ENCODE data around the gene CLDND2. TPM values are rescaled to one million over a fixed set of nuclear protein-coding genes. Genes with fewer than 3 reads are reported as not detected.

The CLDND2 gene, protein sequence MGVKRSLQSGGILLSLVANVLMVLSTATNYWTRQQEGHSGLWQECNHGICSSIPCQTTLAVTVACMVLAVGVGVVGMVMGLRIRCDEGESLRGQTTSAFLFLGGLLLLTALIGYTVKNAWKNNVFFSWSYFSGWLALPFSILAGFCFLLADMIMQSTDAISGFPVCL
- polyA plus RNA-seq (2012; rRNA removed): 0.26 TPM in 1 of 2 replicates, not detected in the other
- polyA plus RNA-seq (2012; cell fraction: cytosol; rRNA removed): 0.22 TPM in 2 replicates
- 0.32 and 0.48 TPM in 2 replicates for polyA plus RNA-seq (2012; cell fraction: nucleus; rRNA removed)

DNA sequence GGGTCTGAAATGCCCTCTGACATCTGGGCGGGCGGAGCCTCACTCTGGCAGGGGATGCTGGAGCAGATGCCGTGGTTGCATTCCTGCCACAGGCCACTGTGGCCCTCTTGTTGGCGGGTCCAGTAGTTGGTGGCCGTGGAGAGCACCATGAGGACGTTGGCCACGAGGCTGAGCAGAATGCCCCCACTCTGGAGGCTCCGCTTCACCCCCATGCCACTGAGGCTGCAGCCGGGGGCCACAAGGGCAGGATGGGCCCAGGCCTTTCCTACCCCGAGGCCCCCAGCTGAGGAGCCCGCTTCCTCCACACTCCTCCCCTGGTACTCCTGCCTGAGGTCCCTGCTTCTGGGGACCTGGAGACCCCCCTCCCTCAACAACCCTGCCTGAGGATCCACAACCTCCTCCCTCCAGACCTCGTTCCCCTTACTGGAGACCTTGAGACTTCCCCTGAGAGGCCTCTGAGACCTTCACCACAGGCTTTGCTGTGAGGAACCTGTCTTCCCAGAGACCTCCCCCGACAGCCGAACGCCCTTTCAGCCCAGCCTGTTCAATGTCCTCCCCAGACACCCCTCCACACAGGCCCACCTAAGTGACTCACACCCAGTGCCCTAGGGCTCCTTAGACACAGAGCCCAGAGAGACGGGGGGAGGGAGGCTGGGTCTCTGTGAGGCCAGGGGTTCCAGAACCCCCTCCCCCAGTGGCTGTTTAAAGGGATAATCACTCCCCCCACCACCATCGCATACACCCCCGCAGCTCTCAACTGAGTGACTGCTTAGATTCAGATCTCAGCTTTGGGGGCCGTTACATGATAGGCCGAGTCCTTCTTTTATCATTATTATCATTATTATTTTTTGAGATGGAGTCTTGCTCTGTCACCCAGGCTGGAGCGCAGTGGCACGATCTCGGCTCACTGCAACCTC, at the start of gene CLDND2:
TSS of gene CLDND2 (minus strand) at position 638 of the 917 bp plus-strand sequence. CDS start at position 212, 426 bp downstream.
- DNase-seq: no peak
- Histone ChIP-seq H4K20me1 (ENCODE audit: insufficient read depth) (no peaks in the 10 kb centered on the region), H3K4me2 (peak within 1 kb of the TSS; percentile 92), H3K27me3 (ENCODE audit: insufficient read depth) (peaks cover 19% of the 10 kb centered on the region; the same call in 1 of the 2 replicates), H3K9me2 (no peaks in the 10 kb centered on the region), H3K27ac (ENCODE audit: low read depth in 2 of 2, low read length in 1 of 2) (peak within 1 kb of the TSS; percentile 60 to 94), H3K9me3 (no peaks in the 10 kb centered on the region), H3K36me3 (replicated peaks in 1 of 2; ENCODE audit: control insufficient read depth in 1 of 2, insufficient read depth in 2 of 2, low read length in 1 of 2) (no peaks in the 10 kb centered on the region), H3K79me2 (ENCODE audit: insufficient read depth) (peaks cover 6% of the 10 kb centered on the region), H3F3A (replicated peaks; ENCODE audit: insufficient read depth) (no peaks in the 10 kb centered on the region), H3K9ac (peak within 1 kb of the TSS; percentile 75), H2AFZ (ENCODE audit: low read depth) (peak within 1 kb of the TSS; percentile 73; the same call in 1 of the 2 replicates), H3K4me1 (ENCODE audit: control insufficient read depth in 1 of 2, insufficient read depth in 2 of 2, low read depth in 1 of 2, low read length in 1 of 2) (peaks cover 6 to 21% of the 10 kb centered on the region in 2 experiments; a peak in 3 of 4 replicates), H3K4me3 (ENCODE audit: low read depth in 2 of 2, low read length in 1 of 2) (peak within 1 kb of the TSS; percentile 77 to 80)
- CTCF ChIA-PET: interaction anchor here (1.3 to 1.5 kb wide), 2 partner anchors 11 to 28 kb away, joined by 3 to 5 read pairs; no protein-coding TSS in a partner anchor
- 96% methylated on average over 12 of the region's 23 CpGs for WGBS (ENCODE audit: low lambda C conversion rate)
- TF ChIP-seq, protein P1, sequence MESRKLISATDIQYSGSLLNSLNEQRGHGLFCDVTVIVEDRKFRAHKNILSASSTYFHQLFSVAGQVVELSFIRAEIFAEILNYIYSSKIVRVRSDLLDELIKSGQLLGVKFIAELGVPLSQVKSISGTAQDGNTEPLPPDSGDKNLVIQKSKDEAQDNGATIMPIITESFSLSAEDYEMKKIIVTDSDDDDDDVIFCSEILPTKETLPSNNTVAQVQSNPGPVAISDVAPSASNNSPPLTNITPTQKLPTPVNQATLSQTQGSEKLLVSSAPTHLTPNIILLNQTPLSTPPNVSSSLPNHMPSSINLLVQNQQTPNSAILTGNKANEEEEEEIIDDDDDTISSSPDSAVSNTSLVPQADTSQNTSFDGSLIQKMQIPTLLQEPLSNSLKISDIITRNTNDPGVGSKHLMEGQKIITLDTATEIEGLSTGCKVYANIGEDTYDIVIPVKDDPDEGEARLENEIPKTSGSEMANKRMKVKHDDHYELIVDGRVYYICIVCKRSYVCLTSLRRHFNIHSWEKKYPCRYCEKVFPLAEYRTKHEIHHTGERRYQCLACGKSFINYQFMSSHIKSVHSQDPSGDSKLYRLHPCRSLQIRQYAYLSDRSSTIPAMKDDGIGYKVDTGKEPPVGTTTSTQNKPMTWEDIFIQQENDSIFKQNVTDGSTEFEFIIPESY (IDR thresholded peaks at IDR 0.05; ENCODE audit: borderline replicate concordance, low read depth): no peak
- POLR2A ChIA-PET: interaction anchor here (1.5 kb wide), 1 partner anchor 29 kb away, joined by 7 read pairs; no protein-coding TSS in a partner anchor

DNA sequence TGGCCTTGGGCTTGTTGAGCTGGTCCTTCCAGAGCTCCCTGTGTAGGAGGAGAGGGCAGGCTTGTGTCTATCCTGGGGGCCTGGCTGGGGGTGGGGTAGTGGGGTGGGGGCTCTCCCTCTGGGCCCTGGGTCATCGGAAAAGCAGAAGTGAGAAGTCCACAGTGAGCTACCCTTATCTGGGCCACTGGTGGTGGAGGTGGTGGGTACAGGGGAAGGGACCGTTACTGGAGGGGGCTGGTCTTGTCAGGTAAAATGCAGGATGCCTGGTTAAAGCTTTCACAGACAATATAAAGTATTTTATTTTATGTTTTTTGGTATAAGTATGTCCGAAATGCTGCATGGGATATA, 49.0 kb upstream of the CLDND2 start:
- no peaks in the 10 kb centered on the region for H3K36me3 ChIP-seq (replicated peaks in 1 of 2; ENCODE audit: control insufficient read depth in 1 of 2, insufficient read depth in 2 of 2, low read length in 1 of 2)
- H3K9ac ChIP-seq: no peak overlapping the region
- ChIA-PET CTCF (interaction anchor here (0.6 to 2.2 kb wide), 4 partner anchors 19 to 721 kb away, joined by 3 to 9 read pairs (median 4); no protein-coding TSS in a partner anchor), POLR2A (no interaction called here)
- no peaks in the 10 kb centered on the region for H3K9me2 ChIP-seq
- H3K79me2 ChIP-seq (ENCODE audit: insufficient read depth): no peaks in the 10 kb centered on the region
- no peaks in the 10 kb centered on the region for H4K20me1 ChIP-seq (ENCODE audit: insufficient read depth)
- TF ChIP-seq GABPA (IDR thresholded peaks at IDR 0.05; ENCODE audit: low read depth): no peak
- TF ChIP-seq RAD21 (IDR thresholded peaks at IDR 0.05; ENCODE audit: low read length): no peak
- TF ChIP-seq ELF1 (IDR thresholded peaks at IDR 0.05): no peak
- no peak for TF ChIP-seq FOXM1 (IDR thresholded peaks at IDR 0.05; ENCODE audit: low read depth)
- TF ChIP-seq MEF2A (IDR thresholded peaks at IDR 0.05; ENCODE audit: borderline replicate concordance, low read depth): no peak
- TF ChIP-seq, protein P2, sequence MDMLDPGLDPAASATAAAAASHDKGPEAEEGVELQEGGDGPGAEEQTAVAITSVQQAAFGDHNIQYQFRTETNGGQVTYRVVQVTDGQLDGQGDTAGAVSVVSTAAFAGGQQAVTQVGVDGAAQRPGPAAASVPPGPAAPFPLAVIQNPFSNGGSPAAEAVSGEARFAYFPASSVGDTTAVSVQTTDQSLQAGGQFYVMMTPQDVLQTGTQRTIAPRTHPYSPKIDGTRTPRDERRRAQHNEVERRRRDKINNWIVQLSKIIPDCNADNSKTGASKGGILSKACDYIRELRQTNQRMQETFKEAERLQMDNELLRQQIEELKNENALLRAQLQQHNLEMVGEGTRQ (IDR thresholded peaks at IDR 0.05; ENCODE audit: borderline replicate concordance, low read depth, low read length): no peak
- no peak for TF ChIP-seq RXRA (IDR thresholded peaks at IDR 0.05; ENCODE audit: borderline replicate concordance, low read depth)
- TF ChIP-seq GATA2 (CRISPR knock-in tag; IDR thresholded peaks at IDR 0.05): no peak
- TF ChIP-seq MXI1 (IDR thresholded peaks at IDR 0.05; ENCODE audit: low read depth, low read length): no peak
- TF ChIP-seq SMC3 (IDR thresholded peaks at IDR 0.05; ENCODE audit: low read depth, low read length): no peak
- TF ChIP-seq, protein P3, sequence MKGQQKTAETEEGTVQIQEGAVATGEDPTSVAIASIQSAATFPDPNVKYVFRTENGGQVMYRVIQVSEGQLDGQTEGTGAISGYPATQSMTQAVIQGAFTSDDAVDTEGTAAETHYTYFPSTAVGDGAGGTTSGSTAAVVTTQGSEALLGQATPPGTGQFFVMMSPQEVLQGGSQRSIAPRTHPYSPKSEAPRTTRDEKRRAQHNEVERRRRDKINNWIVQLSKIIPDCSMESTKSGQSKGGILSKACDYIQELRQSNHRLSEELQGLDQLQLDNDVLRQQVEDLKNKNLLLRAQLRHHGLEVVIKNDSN (IDR thresholded peaks at IDR 0.05; ENCODE audit: borderline replicate concordance, low read depth): no peak
- TF ChIP-seq JUND (IDR thresholded peaks at IDR 0.05): no peak
- TF ChIP-seq, protein P1 (IDR thresholded peaks at IDR 0.05; ENCODE audit: borderline replicate concordance, low read depth): no peak
- TF ChIP-seq NFIC (IDR thresholded peaks at IDR 0.05; ENCODE audit: borderline replicate concordance): no peak
- TF ChIP-seq, protein P4, sequence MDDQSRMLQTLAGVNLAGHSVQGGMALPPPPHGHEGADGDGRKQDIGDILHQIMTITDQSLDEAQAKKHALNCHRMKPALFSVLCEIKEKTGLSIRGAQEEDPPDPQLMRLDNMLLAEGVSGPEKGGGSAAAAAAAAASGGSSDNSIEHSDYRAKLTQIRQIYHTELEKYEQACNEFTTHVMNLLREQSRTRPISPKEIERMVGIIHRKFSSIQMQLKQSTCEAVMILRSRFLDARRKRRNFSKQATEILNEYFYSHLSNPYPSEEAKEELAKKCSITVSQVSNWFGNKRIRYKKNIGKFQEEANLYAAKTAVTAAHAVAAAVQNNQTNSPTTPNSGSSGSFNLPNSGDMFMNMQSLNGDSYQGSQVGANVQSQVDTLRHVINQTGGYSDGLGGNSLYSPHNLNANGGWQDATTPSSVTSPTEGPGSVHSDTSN (IDR thresholded peaks at IDR 0.05): no peak
- TF ChIP-seq FOXJ3 (CRISPR knock-in tag; IDR thresholded peaks at IDR 0.05): no peak
- no peaks in the 10 kb centered on the region for H3K9me3 ChIP-seq
- H3K4me2 ChIP-seq: no peak overlapping the region
- no peaks in the 10 kb centered on the region for H3F3A ChIP-seq (replicated peaks; ENCODE audit: insufficient read depth)
- no peaks in the 10 kb centered on the region; a peak in 1 of 4 replicates for H3K4me1 ChIP-seq (ENCODE audit: control insufficient read depth in 1 of 2, insufficient read depth in 2 of 2, low read depth in 1 of 2, low read length in 1 of 2)
- peaks cover 16% of the 10 kb centered on the region; the same call in 1 of the 2 replicates for H3K27me3 ChIP-seq (ENCODE audit: insufficient read depth)
- no peak overlapping the region for H3K27ac ChIP-seq (ENCODE audit: low read depth in 2 of 2, low read length in 1 of 2)
- 9% methylated on average over 3 of the region's 3 CpGs for WGBS (ENCODE audit: low lambda C conversion rate)
- DNase-seq: no peak
- H3K4me3 ChIP-seq (ENCODE audit: low read depth in 2 of 2, low read length in 1 of 2): no peak overlapping the region
- no peak overlapping the region for H2AFZ ChIP-seq (ENCODE audit: low read depth)
